ENCODE data around the gene PI4KA.

DNA sequence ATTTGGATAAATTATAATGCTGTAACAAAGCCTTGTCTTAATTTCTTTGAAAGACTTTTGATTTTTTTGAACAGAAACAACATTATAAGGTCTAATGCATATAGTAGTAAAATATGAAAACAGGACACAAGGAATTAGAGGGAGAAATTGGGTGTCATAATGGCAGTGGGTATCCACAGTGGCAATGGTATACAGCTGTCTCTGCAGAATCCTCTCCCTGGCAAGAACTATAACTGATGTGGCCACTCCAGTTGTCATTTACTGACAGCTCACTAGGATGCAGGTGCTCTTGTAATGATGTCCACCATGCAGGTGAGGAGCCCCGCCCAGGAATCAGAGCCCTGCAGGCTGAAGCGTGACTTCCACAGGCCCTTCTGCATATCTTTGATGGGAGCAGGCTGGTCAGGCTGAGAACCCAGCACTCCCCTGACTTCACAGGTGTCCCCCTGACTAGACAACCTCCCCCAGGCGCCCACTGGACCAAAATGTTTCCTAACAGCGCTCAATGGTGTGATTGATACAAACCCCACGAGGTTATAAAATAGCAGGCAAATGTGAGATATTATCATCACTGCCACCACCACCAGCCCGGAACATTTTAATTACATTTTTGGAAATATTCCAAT lies 117.5 kb downstream of the PI4KA start:
- TF ChIP-seq TAF1 (IDR thresholded peaks at IDR 0.05; ENCODE audit: low read depth): no peak
- TF ChIP-seq, protein P1, sequence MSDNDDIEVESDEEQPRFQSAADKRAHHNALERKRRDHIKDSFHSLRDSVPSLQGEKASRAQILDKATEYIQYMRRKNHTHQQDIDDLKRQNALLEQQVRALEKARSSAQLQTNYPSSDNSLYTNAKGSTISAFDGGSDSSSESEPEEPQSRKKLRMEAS (IDR thresholded peaks at IDR 0.05): no peak
- no peak for TF ChIP-seq EP300 (IDR thresholded peaks at IDR 0.05; ENCODE audit: borderline replicate concordance)
- TF ChIP-seq, protein P2, sequence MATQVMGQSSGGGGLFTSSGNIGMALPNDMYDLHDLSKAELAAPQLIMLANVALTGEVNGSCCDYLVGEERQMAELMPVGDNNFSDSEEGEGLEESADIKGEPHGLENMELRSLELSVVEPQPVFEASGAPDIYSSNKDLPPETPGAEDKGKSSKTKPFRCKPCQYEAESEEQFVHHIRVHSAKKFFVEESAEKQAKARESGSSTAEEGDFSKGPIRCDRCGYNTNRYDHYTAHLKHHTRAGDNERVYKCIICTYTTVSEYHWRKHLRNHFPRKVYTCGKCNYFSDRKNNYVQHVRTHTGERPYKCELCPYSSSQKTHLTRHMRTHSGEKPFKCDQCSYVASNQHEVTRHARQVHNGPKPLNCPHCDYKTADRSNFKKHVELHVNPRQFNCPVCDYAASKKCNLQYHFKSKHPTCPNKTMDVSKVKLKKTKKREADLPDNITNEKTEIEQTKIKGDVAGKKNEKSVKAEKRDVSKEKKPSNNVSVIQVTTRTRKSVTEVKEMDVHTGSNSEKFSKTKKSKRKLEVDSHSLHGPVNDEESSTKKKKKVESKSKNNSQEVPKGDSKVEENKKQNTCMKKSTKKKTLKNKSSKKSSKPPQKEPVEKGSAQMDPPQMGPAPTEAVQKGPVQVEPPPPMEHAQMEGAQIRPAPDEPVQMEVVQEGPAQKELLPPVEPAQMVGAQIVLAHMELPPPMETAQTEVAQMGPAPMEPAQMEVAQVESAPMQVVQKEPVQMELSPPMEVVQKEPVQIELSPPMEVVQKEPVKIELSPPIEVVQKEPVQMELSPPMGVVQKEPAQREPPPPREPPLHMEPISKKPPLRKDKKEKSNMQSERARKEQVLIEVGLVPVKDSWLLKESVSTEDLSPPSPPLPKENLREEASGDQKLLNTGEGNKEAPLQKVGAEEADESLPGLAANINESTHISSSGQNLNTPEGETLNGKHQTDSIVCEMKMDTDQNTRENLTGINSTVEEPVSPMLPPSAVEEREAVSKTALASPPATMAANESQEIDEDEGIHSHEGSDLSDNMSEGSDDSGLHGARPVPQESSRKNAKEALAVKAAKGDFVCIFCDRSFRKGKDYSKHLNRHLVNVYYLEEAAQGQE (IDR thresholded peaks at IDR 0.05; ENCODE audit: low read depth): no peak
- no peak for TF ChIP-seq FOXM1 (IDR thresholded peaks at IDR 0.05; ENCODE audit: borderline replicate concordance, low read depth)
- TF ChIP-seq CEBPB (IDR thresholded peaks at IDR 0.05): no peak
- no peak for TF ChIP-seq RAD21 (IDR thresholded peaks at IDR 0.05; ENCODE audit: low read depth)
- no peak for TF ChIP-seq ZBTB7A (IDR thresholded peaks at IDR 0.05; ENCODE audit: low read depth)
- no peak for TF ChIP-seq YY1 (IDR thresholded peaks at IDR 0.05; ENCODE audit: low read depth)
